HG02981 (cell line): Measurements from ENCODE around the gene CST1.
"Not testable (repeated sequence)": the region's sequence is repeated elsewhere in the genome, so short reads cannot be mapped to it uniquely, and the experiment has no call there.

ENCODE experiments used
- ATAC-seq: cut with Tn5 transposase; IDR thresholded peaks from one replicate; pipeline ENCODE4 v1.9.1; 2021; ENCODE audit warnings: mild to moderate bottlenecking, moderate library complexity; ENCODE audit not compliant: unreplicated experiment

Gene CST1

GRCh38 chr20:23755131-23755611 is 4.4 kb upstream of the CST1 start:
- not testable (repeated sequence) for ATAC-seq

- no peak for ATAC-seq
Observed at GRCh38 chr20:23754731-23755130, 4.0 kb upstream of the CST1 start.

GRCh38 chr20:23753589-23753988 is 2.9 kb upstream of the CST1 start:
- no peak for ATAC-seq

GRCh38 chr20:23753194-23753548 is 2.4 kb upstream of the CST1 start:
- no peak for ATAC-seq

- ATAC-seq: no peak
Observed at GRCh38 chr20:23752481-23753193, 1.9 kb upstream of the CST1 start.

GRCh38 chr20:23752019-23752418 is 1.3 kb upstream of the CST1 start:
- ATAC-seq: no peak

- no peak for ATAC-seq
Observed at GRCh38 chr20:23749746-23750145, 989 bp downstream of the CST1 start.

GRCh38 chr20:23748975-23749374 is 1.8 kb downstream of the CST1 start:
- not testable (repeated sequence) for ATAC-seq

GRCh38 chr20:23747551-23747950 is 3.2 kb downstream of the CST1 start:
- not testable (repeated sequence) for ATAC-seq

GRCh38 chr20:23747092-23747491 is 3.6 kb downstream of the CST1 start:
- not testable (repeated sequence) for ATAC-seq

- no peak for ATAC-seq
Observed at GRCh38 chr20:23746321-23746720, 4.4 kb downstream of the CST1 start.

GRCh38 chr20:23745247-23745646 is 5.5 kb downstream of the CST1 start:
- no peak for ATAC-seq

- ATAC-seq: no peak
Observed at GRCh38 chr20:23744817-23745216, 5.9 kb downstream of the CST1 start.

GRCh38 chr20:23735391-23735790 is 15.3 kb downstream of the CST1 start:
- not testable (repeated sequence) for ATAC-seq

- not testable (repeated sequence) for ATAC-seq
Observed at GRCh38 chr20:23734949-23735348, 15.8 kb downstream of the CST1 start.

- ATAC-seq: not testable (repeated sequence)
Observed at GRCh38 chr20:23734440-23734839, 16.3 kb downstream of the CST1 start.

- ATAC-seq: no peak
Observed at GRCh38 chr20:23727016-23727415, 23.7 kb downstream of the CST1 start.

- ATAC-seq: no peak
Observed at GRCh38 chr20:23725102-23725501, 25.6 kb downstream of the CST1 start.

- peak; percentile 65 for ATAC-seq
Observed at GRCh38 chr20:23723659-23724307, 27.0 kb downstream of the CST1 start.

- not testable (repeated sequence) for ATAC-seq
Observed at GRCh38 chr20:23722851-23723250, 27.9 kb downstream of the CST1 start.

GRCh38 chr20:23721962-23722361 is 28.8 kb downstream of the CST1 start:
- no peak for ATAC-seq

- ATAC-seq: not testable (repeated sequence)
Observed at GRCh38 chr20:23719351-23719750, 31.4 kb downstream of the CST1 start.
